Ovary (tissue), 3 donors: Measurements from ENCODE around the gene LIN37.

Source experiments
- CTCF ChIP-seq, 3 donors: fragments of 450-650 bp in 2 of 3; fragments of 200-600 bp in 1 of 3; IDR thresholded peaks; one replicate each; pipeline versions ENCODE4 v1.5.1 to v1.8.0; 2016 to 2022; ENCODE audit warnings: antibody characterized with exemption in 3 of 3, mild to moderate bottlenecking in 1 of 3
- POLR2A ChIP-seq: fragments of 450-650 bp; IDR thresholded peaks from one replicate; pipeline ENCODE4 v1.6.1; 2017; ENCODE audit warnings: antibody characterized with exemption, mild to moderate bottlenecking, moderate library complexity
- donor health status: DM: no; HTN: no; CAD: no.

GRCh38 chr19:35733180-35734125 is 14.9 kb upstream of the LIN37 start:
- TF ChIP-seq POLR2A (no peak), CTCF (IDR thresholded peaks at IDR 0.05) (no peak)
